ENCODE results near the gene MED12L.

The MED12L gene

DNA sequence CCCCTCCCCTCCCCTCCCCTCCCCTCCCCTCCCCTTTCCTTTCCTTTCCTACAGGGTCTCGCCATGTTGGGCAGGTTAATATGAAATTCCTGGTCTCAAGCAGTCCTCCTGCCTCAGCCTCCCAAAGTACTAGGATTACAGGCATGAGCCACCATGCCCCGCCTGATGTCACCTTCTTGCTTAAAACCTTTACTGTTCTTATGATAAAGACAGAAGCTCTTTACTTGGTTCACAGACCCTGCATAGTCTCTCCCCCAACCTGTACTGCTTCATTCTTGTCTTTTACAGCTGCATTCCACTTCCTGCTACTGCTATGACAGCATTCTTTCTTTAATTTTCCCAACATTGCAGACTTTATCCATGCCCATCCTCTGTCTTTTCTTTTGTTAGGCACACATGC lies 20.8 kb downstream of the MED12L start:
- H3K4me3 ChIP-seq (ENCODE audit: low read length), result no peak overlapping the region
- no peak overlapping the region for H3K4me2 ChIP-seq (ENCODE audit: low read depth, low read length)
- H4K20me1 ChIP-seq (ENCODE audit: insufficient read depth, low read length), result no peaks in the 10 kb centered on the region
- DNase-seq, result no peak
- H3K9me2 ChIP-seq (replicated peaks; ENCODE audit: insufficient read depth, low read length), result no peaks in the 10 kb centered on the region
- no peak overlapping the region for H3K9ac ChIP-seq (ENCODE audit: low read length)
- no peak overlapping the region for H2AFZ ChIP-seq (ENCODE audit: low read length)
- H3K27me3 ChIP-seq (replicated peaks; ENCODE audit: insufficient read depth, low read length), result no peaks in the 10 kb centered on the region
- no peaks in the 10 kb centered on the region for H3K79me2 ChIP-seq (ENCODE audit: low read length)
- no peak for TF ChIP-seq EZH2phosphoT487 (IDR thresholded peaks at IDR 0.05; ENCODE audit: low read length)
- no peak for TF ChIP-seq EZH2 (optimal IDR thresholded peaks at IDR 0.05; ENCODE audit: low read depth, low read length)
- TF ChIP-seq, protein P1, sequence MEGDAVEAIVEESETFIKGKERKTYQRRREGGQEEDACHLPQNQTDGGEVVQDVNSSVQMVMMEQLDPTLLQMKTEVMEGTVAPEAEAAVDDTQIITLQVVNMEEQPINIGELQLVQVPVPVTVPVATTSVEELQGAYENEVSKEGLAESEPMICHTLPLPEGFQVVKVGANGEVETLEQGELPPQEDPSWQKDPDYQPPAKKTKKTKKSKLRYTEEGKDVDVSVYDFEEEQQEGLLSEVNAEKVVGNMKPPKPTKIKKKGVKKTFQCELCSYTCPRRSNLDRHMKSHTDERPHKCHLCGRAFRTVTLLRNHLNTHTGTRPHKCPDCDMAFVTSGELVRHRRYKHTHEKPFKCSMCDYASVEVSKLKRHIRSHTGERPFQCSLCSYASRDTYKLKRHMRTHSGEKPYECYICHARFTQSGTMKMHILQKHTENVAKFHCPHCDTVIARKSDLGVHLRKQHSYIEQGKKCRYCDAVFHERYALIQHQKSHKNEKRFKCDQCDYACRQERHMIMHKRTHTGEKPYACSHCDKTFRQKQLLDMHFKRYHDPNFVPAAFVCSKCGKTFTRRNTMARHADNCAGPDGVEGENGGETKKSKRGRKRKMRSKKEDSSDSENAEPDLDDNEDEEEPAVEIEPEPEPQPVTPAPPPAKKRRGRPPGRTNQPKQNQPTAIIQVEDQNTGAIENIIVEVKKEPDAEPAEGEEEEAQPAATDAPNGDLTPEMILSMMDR (IDR thresholded peaks at IDR 0.05; ENCODE audit: low read length), result no peak
- H3K9me3 ChIP-seq (replicated peaks; ENCODE audit: insufficient read depth, low read length), result no peaks in the 10 kb centered on the region
- H3K36me3 ChIP-seq (replicated peaks; ENCODE audit: insufficient read depth, low read length), result no peaks in the 10 kb centered on the region
- no peak overlapping the region for H3K27ac ChIP-seq (ENCODE audit: low read length)
- H3K4me1 ChIP-seq (ENCODE audit: low read length), result no peaks in the 10 kb centered on the region
- H3F3A ChIP-seq (ENCODE audit: insufficient read depth, low read length), result no peaks in the 10 kb centered on the region

DNA sequence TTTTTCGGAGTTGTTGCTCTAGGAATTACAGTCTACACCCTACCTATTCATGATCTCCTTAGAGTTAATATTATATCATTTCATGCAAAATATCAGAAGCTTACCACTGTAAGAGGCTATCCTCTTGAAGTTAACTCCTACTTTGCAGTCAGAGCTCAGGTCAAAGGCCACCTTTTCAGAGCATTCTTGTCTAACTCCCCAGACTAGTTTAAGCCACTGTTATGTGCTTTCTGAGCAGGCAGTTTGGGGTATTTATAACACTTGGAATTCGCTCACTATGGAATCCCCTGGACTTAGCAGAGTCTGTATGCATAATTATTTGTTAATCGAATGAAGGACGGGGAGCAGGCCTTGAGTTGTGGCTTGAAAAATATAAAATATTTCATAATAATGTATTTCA lies 21.7 kb downstream of the MED12L start:
- Histone ChIP-seq H4K20me1 (ENCODE audit: insufficient read depth, low read length) (no peaks in the 10 kb centered on the region), H3K4me1 (ENCODE audit: low read length) (no peaks in the 10 kb centered on the region), H3K9ac (ENCODE audit: low read length) (no peak overlapping the region), H3K79me2 (ENCODE audit: low read length) (no peaks in the 10 kb centered on the region), H3F3A (ENCODE audit: insufficient read depth, low read length) (no peaks in the 10 kb centered on the region), H3K4me2 (ENCODE audit: low read depth, low read length) (no peak overlapping the region), H2AFZ (ENCODE audit: low read length) (no peak overlapping the region), H3K9me3 (replicated peaks; ENCODE audit: insufficient read depth, low read length) (no peaks in the 10 kb centered on the region), H3K4me3 (ENCODE audit: low read length) (no peak overlapping the region), H3K27ac (ENCODE audit: low read length) (no peak overlapping the region), H3K27me3 (replicated peaks; ENCODE audit: insufficient read depth, low read length) (no peaks in the 10 kb centered on the region), H3K36me3 (replicated peaks; ENCODE audit: insufficient read depth, low read length) (no peaks in the 10 kb centered on the region), H3K9me2 (replicated peaks; ENCODE audit: insufficient read depth, low read length) (no peaks in the 10 kb centered on the region)
- DNase-seq, result no peak
- TF ChIP-seq EZH2phosphoT487 (IDR thresholded peaks at IDR 0.05; ENCODE audit: low read length), result no peak
- TF ChIP-seq EZH2 (optimal IDR thresholded peaks at IDR 0.05; ENCODE audit: low read depth, low read length), result no peak
- TF ChIP-seq, protein P1 (IDR thresholded peaks at IDR 0.05; ENCODE audit: low read length), result no peak

DNA sequence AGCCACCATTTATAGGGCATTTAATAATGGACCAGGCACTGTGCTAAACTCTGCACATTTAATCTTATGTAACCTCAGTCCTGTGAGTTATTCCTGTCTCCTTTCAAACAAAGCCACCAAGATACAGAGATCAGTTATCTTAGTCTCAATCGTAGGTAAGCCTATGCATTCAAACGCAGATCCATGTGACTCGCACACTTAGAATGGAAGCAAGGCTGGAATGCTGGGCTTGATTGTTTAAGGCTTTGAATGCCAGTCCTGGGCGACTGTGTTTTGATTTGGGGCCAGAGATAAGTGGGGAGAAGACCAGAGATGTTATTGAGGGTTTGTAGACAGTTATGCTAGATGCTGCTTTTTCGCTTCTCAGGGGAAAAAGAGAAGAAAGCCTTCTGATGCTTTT lies 22.2 kb downstream of the MED12L start:
- DNase-seq, result no peak
- Histone ChIP-seq H3K27ac (ENCODE audit: low read length) (no peak overlapping the region), H3K4me2 (ENCODE audit: low read depth, low read length) (no peak overlapping the region), H3K36me3 (replicated peaks; ENCODE audit: insufficient read depth, low read length) (no peaks in the 10 kb centered on the region), H3K4me1 (ENCODE audit: low read length) (no peaks in the 10 kb centered on the region), H3K79me2 (ENCODE audit: low read length) (no peaks in the 10 kb centered on the region), H3K9me3 (replicated peaks; ENCODE audit: insufficient read depth, low read length) (no peaks in the 10 kb centered on the region), H3F3A (ENCODE audit: insufficient read depth, low read length) (no peaks in the 10 kb centered on the region), H3K9me2 (replicated peaks; ENCODE audit: insufficient read depth, low read length) (no peaks in the 10 kb centered on the region), H3K27me3 (replicated peaks; ENCODE audit: insufficient read depth, low read length) (no peaks in the 10 kb centered on the region), H2AFZ (ENCODE audit: low read length) (no peak overlapping the region), H3K9ac (ENCODE audit: low read length) (no peak overlapping the region), H3K4me3 (ENCODE audit: low read length) (no peak overlapping the region), H4K20me1 (ENCODE audit: insufficient read depth, low read length) (no peaks in the 10 kb centered on the region)
- TF ChIP-seq EZH2 (optimal IDR thresholded peaks at IDR 0.05; ENCODE audit: low read depth, low read length), result no peak
- TF ChIP-seq EZH2phosphoT487 (IDR thresholded peaks at IDR 0.05; ENCODE audit: low read length), result no peak
- TF ChIP-seq, protein P1 (IDR thresholded peaks at IDR 0.05; ENCODE audit: low read length), result no peak
